ENCODE results near the gene FBLL1. TPM values are rescaled to one million over a fixed set of nuclear protein-coding genes. Genes with fewer than 3 reads are reported as not detected.

The FBLL1 gene
- total and polyA plus RNA-seq, 2 of the 8 experiments (the other 6 are each of a cell fraction or from before 2014, with no cell fraction given): 8.3 to 30.9 TPM

GRCh38 chr5:168550656-168551055 lies 21.6 kb downstream of the FBLL1 start:
- no peaks in the 10 kb centered on the region for H3K4me1 ChIP-seq (replicated peaks in 1 of 4; ENCODE audit: control insufficient read depth in 3 of 4, insufficient read depth in 4 of 4, low read length in 3 of 4)
- no peak overlapping the region for H3K9ac ChIP-seq (replicated peaks in 1 of 4; ENCODE audit: extremely low read depth in 1 of 4, low read depth in 3 of 4, low read length in 3 of 4)
- no peak overlapping the region for H2BK15ac ChIP-seq (ENCODE audit: low read length)
- H3K27me3 ChIP-seq (replicated peaks in 1 of 4; ENCODE audit: control insufficient read depth in 3 of 4, extremely low read depth in 1 of 4, insufficient read depth in 3 of 4, low read length in 3 of 4): no peaks in the 10 kb centered on the region
- no peaks in the 10 kb centered on the region for H3K9me3 ChIP-seq (ENCODE audit: insufficient read depth in 2 of 2, low read depth in 1 of 2, low read length in 1 of 2)
- no peak overlapping the region for H2BK20ac ChIP-seq (ENCODE audit: low read length)
- POLR2A ChIA-PET (ENCODE audit: partially characterized antibody): no interaction called here
- FAIRE-seq: no peak
- peaks cover 1 to 2% of the 10 kb centered on the region in 2 experiments for H4K20me1 ChIP-seq (replicated peaks in 1 of 2; ENCODE audit: control insufficient read depth in 1 of 2, insufficient read depth in 2 of 2, low read length in 2 of 2)
- no peak for DNase-seq (ENCODE audit: low read depth in 1 of 2, low spot score in 2 of 2)
- no peak overlapping the region for H4K91ac ChIP-seq (replicated peaks; ENCODE audit: insufficient read length, low read length)
- no peak overlapping the region for H3K4me3 ChIP-seq (ENCODE audit: extremely low read depth in 1 of 4, insufficient read depth in 2 of 4, low read depth in 3 of 4, low read length in 4 of 4)
- no peak overlapping the region for H3K27ac ChIP-seq (ENCODE audit: low read depth, low read length)
- peaks cover 0 to 49% (median 9%) of the 10 kb centered on the region in 4 experiments; a peak in 5 of 8 replicates for H3K36me3 ChIP-seq (ENCODE audit: control insufficient read depth in 2 of 4, insufficient read depth in 4 of 4, low read length in 3 of 4)
- H3K79me2 ChIP-seq (ENCODE audit: control insufficient read depth in 1 of 2, insufficient read depth in 2 of 2, low read length in 2 of 2): peaks cover 0 to 10% of the 10 kb centered on the region in 2 experiments; a peak in 1 of 4 replicates
- no peak overlapping the region for H3K4ac ChIP-seq (replicated peaks; ENCODE audit: insufficient read length, low read depth, low read length)
- H3K18ac ChIP-seq (ENCODE audit: extremely low read depth, low read length): no peak overlapping the region
- H3K4me2 ChIP-seq (ENCODE audit: insufficient read depth in 1 of 2, low read depth in 2 of 2, low read length in 2 of 2): no peak overlapping the region
- no peak overlapping the region for H3K23ac ChIP-seq (ENCODE audit: insufficient read length)
- no peaks in the 10 kb centered on the region; the same call in 1 of the 2 replicates for H3K79me1 ChIP-seq (ENCODE audit: low read depth, low read length)
- no peak overlapping the region for H2BK12ac ChIP-seq (ENCODE audit: low read depth, low read length)
- CTCF ChIA-PET (ENCODE audit: partially characterized antibody): no interaction called here
- H2AK5ac ChIP-seq (ENCODE audit: low read depth, low read length): no peak overlapping the region
- H4K5ac ChIP-seq (ENCODE audit: insufficient read length, low read depth, low read length): no peak overlapping the region
- no peak overlapping the region for H3K14ac ChIP-seq (ENCODE audit: insufficient read length)
- H4K8ac ChIP-seq (ENCODE audit: extremely low read depth, insufficient read depth, low read length): no peak overlapping the region
- no peak overlapping the region for H2BK5ac ChIP-seq (ENCODE audit: low read depth, low read length)
- H2AFZ ChIP-seq (ENCODE audit: low read length): no peak overlapping the region
- no peaks in the 10 kb centered on the region for H3K23me2 ChIP-seq (ENCODE audit: low read depth, low read length)
- no peak overlapping the region for H3K56ac ChIP-seq (replicated peaks; ENCODE audit: insufficient read length, low read depth, low read length)
- H2BK120ac ChIP-seq (replicated peaks; ENCODE audit: low read depth, low read length): no peak overlapping the region
- no peak for TF ChIP-seq GTF2F1 (IDR thresholded peaks at IDR 0.05; ENCODE audit: borderline replicate concordance, low read depth, low read length)
- no peak for TF ChIP-seq TEAD4 (IDR thresholded peaks at IDR 0.05; ENCODE audit: low read depth, low read length)
- no peak for TF ChIP-seq CHD2 (IDR thresholded peaks at IDR 0.05; ENCODE audit: low read length)
- no peak for TF ChIP-seq FOSL1 (IDR thresholded peaks at IDR 0.05; ENCODE audit: insufficient read depth, low read depth, low read length)
- TF ChIP-seq CHD1 (IDR thresholded peaks at IDR 0.05; ENCODE audit: low read depth, low read length): no peak
- no peak for TF ChIP-seq SIN3A (conservative IDR thresholded peaks at IDR 0.05 in 1 of 2, IDR thresholded peaks at IDR 0.05 in 1 of 2; ENCODE audit: low read depth in 1 of 2, low read length in 2 of 2)
- TF ChIP-seq SP1 (IDR thresholded peaks at IDR 0.05; ENCODE audit: low read depth, low read length): no peak
- TF ChIP-seq RFX5 (IDR thresholded peaks at IDR 0.05; ENCODE audit: borderline replicate concordance, low read depth, low read length): no peak
- TF ChIP-seq BCL11A (IDR thresholded peaks at IDR 0.05; ENCODE audit: low read depth in 2 of 2, low read length in 2 of 2): no peak
- TF ChIP-seq NANOG (IDR thresholded peaks at IDR 0.05; ENCODE audit: insufficient read depth, low read depth, low read length, poor library complexity, severe bottlenecking): no peak
- TF ChIP-seq TAF1 (IDR thresholded peaks at IDR 0.05; ENCODE audit: low read depth, low read length): no peak
- no peak for TF ChIP-seq POLR2A (IDR thresholded peaks at IDR 0.05; ENCODE audit: control extremely low read depth in 1 of 2, low read depth in 2 of 2, low read length in 2 of 2)
- no peak for TF ChIP-seq ATF3 (IDR thresholded peaks at IDR 0.05; ENCODE audit: insufficient read depth, low read depth, low read length)
- no peak for TF ChIP-seq JUND (IDR thresholded peaks at IDR 0.05; ENCODE audit: low read length)
- no peak for TF ChIP-seq EGR1 (IDR thresholded peaks at IDR 0.05; ENCODE audit: borderline replicate concordance, low read depth, low read length)
